Gastrocnemius medialis (tissue), 4 donors: ENCODE measurements around the gene ARF1. TPM values are rescaled to one million over a fixed set of nuclear protein-coding genes. Genes with fewer than 3 reads are reported as not detected.

Experiments
- ATAC-seq, 2 donors: fragments of 150-250 bp; one replicate each; pipeline ENCODE4 v1.9.1; 2016
- DNase-seq, 2 donors: peaks; one replicate each; pipeline ENCODE4 v3.0.0-alpha.2; 2019
- H3K27ac ChIP-seq, 4 donors: fragments of 200-600 bp; sonication (generic); 1 replicate in 1 of 4; 2 replicates in 3 of 4; pipeline ENCODE4 v1.5.1; 2016 to 2018; ENCODE audit warnings: mild to moderate bottlenecking in 2 of 4, moderate library complexity in 1 of 4
- H3K27me3 ChIP-seq, 3 donors: fragments of 200-600 bp; sonication (generic) in 2 of 3; 1 replicate in 1 of 3; 2 replicates in 2 of 3; pipeline versions ENCODE4 v1.5.1 to v1.6.0; 2016 to 2019; ENCODE audit warnings: mild to moderate bottlenecking in 1 of 3, moderate library complexity in 1 of 3
- H3K36me3 ChIP-seq, 2 donors: fragments of 200-600 bp; sonication (generic) in 1 of 2; one replicate each; pipeline ENCODE4 v1.5.1; 2017 to 2018
- H3K4me1 ChIP-seq, 2 donors: fragments of 200-600 bp; sonication (generic) in 1 of 2; one replicate each; pipeline ENCODE4 v1.5.1; 2016 to 2017; ENCODE audit warnings: mild to moderate bottlenecking in 2 of 2
- H3K4me3 ChIP-seq, 4 donors: fragments of 200-600 bp; sonication (generic) in 3 of 4; 1 replicate in 1 of 4; 2 replicates in 3 of 4; pipeline ENCODE4 v1.5.1; 2016 to 2019; ENCODE audit warnings: mild to moderate bottlenecking in 2 of 4
- H3K9me3 ChIP-seq, 3 donors: fragments of 200-600 bp; sonication (generic) in 2 of 3; 1 replicate in 1 of 3; 2 replicates in 2 of 3; pipeline ENCODE4 v1.5.1; 2016 to 2019
- POLR2A ChIP-seq, 2 donors: fragments of 450-650 bp; IDR thresholded peaks; one replicate each; pipeline ENCODE4 v1.6.1; 2017; ENCODE audit warnings: antibody characterized with exemption in 2 of 2, mild to moderate bottlenecking in 2 of 2, moderate library complexity in 2 of 2
- in situ Hi-C, 4 donors: fragments of 200-750 bp; cut with MboI; loops; one replicate each; pipeline versions ENCODE4 v1.15.0 to v1.8.0; 2017; ENCODE audit warnings: low sequenced_read_pairs in 4 of 4
- intact Hi-C: fragments of 100-400 bp; cut with DNase I; formaldehyde crosslinking; loops from one replicate; pipeline ENCODE4 v1.15.1; 2023; ENCODE audit warnings: low total_unique reads
- total RNA-seq, 4 donors: library from RNA; depleted of rRNA; stranded (reverse); fragments of >200 nt; gene quantifications; one replicate each; pipeline versions ENCODE4 v1.1.0 to v1.2.3, GENCODE V29; 2016
- TF ChIP-seq, protein P1 (sequence below), 5 experiments: fragments of 450-650 bp in 3 of 5; fragments of 200-600 bp in 2 of 5; sonication (generic) in 2 of 5; IDR thresholded peaks in 4 of 5; conservative IDR thresholded peaks in 1 of 5; 1 replicate in 4 of 5; 2 replicates in 1 of 5; pipeline ENCODE4 v1.5.1; 2016 to 2019; ENCODE audit warnings: antibody characterized with exemption in 5 of 5, mild to moderate bottlenecking in 3 of 5, moderate library complexity in 3 of 5

ARF1 gene
- total RNA-seq, 4 donors from 2014 or later = 234 to 422 (median 306) TPM

DNA sequence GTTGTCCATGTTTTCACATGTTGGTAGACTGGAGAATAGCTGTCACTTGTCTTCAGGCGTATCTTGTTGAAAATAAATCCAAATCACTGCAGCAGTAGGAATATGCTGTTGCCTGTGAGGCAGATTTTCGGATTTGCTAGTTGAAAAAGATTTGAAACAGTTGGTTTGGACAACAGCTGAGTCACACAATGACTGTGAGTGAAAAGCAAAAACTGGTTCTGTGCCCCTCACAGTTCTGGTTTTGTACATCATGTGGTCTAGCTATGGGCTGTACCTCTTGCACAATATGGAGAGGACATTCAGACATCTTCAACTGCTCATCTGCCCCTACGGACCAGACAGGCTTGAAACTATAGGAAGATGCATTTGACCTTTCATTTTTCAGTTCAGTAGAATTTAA lies 1.8 kb downstream of the ARF1 start:
- H3K36me3 ChIP-seq = no peaks in the 10 kb centered on the region
- in situ Hi-C loops (loop anchor here in 1 of 4 donors (25.0 kb wide), 1 partner anchor 322 kb away; no protein-coding TSS in a partner anchor), intact Hi-C loops (loop anchor here (1.0 to 10.0 kb wide), 5 partner anchors 24 to 1540 kb away; partner anchors contain the start of genes COQ8A, TAF5L, URB2 and WNT9A)
- DNase-seq (no peak), ATAC-seq (peak; percentile 47 to 57)
- H3K27ac ChIP-seq = peak overlapping the region; percentile 89 to 96 (median 92)
- peak overlapping the region; percentile 70 to 94 (median 90) for H3K4me3 ChIP-seq
- H3K4me1 ChIP-seq = peaks cover 61 to 67% of the 10 kb centered on the region in 2 donors
- no peaks in the 10 kb centered on the region for H3K27me3 ChIP-seq
- no peaks in the 10 kb centered on the region for H3K9me3 ChIP-seq
- TF ChIP-seq, protein P1, sequence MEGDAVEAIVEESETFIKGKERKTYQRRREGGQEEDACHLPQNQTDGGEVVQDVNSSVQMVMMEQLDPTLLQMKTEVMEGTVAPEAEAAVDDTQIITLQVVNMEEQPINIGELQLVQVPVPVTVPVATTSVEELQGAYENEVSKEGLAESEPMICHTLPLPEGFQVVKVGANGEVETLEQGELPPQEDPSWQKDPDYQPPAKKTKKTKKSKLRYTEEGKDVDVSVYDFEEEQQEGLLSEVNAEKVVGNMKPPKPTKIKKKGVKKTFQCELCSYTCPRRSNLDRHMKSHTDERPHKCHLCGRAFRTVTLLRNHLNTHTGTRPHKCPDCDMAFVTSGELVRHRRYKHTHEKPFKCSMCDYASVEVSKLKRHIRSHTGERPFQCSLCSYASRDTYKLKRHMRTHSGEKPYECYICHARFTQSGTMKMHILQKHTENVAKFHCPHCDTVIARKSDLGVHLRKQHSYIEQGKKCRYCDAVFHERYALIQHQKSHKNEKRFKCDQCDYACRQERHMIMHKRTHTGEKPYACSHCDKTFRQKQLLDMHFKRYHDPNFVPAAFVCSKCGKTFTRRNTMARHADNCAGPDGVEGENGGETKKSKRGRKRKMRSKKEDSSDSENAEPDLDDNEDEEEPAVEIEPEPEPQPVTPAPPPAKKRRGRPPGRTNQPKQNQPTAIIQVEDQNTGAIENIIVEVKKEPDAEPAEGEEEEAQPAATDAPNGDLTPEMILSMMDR (IDR thresholded peaks at IDR 0.05 in 4 of 5, conservative IDR thresholded peaks at IDR 0.05 in 1 of 5) = no peak
- TF ChIP-seq POLR2A (IDR thresholded peaks at IDR 0.05) = peak in 1 of 2 donors; percentile 26

DNA sequence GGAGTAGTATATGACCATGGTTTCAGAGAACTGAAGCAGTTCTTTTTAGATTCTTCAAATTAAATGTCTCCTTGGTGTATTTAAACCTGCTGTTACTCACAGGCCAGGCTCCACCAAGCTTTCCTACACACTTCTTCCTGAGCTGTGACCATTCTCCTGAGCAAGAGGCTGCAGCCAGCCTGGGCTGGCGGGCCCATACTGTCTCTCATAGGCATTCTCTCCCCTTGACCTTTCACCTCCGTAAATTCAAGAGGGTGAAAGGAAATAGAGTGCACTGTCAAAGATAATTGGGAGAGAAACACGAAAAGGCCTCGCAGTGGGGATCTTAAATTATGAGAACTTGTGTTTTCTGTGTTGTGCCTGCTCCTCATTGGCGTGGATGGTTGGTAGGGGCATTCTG lies 2.3 kb downstream of the ARF1 start:
- H3K27me3 ChIP-seq = no peaks in the 10 kb centered on the region
- TF ChIP-seq, protein P1 (IDR thresholded peaks at IDR 0.05 in 4 of 5, conservative IDR thresholded peaks at IDR 0.05 in 1 of 5) = no peak
- TF ChIP-seq POLR2A (IDR thresholded peaks at IDR 0.05) = no peak
- intact Hi-C loops = loop anchor here (1.0 to 10.0 kb wide), 5 partner anchors 24 to 1540 kb away; partner anchors contain the start of genes COQ8A, TAF5L, URB2 and WNT9A
- H3K4me1 ChIP-seq = peaks cover 66 to 71% of the 10 kb centered on the region in 2 donors
- no peaks in the 10 kb centered on the region for H3K9me3 ChIP-seq
- no peaks in the 10 kb centered on the region for H3K36me3 ChIP-seq
- DNase-seq = no peak
- peak overlapping the region; percentile 70 to 94 (median 90) for H3K4me3 ChIP-seq
- ATAC-seq = no peak
- H3K27ac ChIP-seq = peak overlapping the region; percentile 89 to 96 (median 92)
- in situ Hi-C loops = loop anchor here in 1 of 4 donors (25.0 kb wide), 1 partner anchor 322 kb away; no protein-coding TSS in a partner anchor

DNA sequence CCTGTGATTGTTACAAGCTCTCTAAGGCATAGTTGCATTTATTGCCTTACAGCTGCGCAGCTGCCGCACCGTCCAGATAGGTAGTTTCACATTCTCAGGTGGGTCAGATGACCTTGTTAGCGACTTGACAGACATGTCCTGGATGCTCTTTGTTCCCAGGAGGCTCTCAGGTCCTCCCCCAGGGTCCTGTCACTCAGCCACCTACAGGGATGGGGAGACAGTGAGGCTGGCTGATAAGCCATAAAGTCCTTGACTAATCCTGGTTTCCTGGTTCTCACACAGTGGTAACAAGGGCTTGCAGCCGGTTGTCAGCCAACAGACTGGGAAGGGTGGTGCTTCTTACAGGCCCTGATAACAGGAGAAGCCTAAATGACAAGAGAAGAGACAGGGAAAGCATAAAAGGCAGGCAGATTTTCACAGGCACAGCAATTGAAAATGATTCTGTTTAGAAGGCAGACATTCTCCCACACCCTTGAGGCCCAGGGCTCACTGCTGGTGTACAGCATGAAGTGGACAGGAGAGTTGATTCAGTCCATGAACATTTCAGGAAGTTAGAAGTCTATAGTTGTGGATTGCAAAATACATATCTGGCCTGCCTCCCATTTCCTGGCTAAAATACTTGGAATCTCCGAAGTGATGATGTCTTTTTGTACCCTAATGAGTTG lies 2.9 kb downstream of the ARF1 start:
- Histone ChIP-seq H3K9me3 (no peaks in the 10 kb centered on the region), H3K4me1 (peaks cover 72 to 78% of the 10 kb centered on the region in 2 donors), H3K27me3 (no peaks in the 10 kb centered on the region), H3K36me3 (no peaks in the 10 kb centered on the region), H3K27ac (peak overlapping the region; percentile 89 to 96 (median 92)), H3K4me3 (peak overlapping the region; percentile 70 to 94 (median 90))
- ATAC-seq = no peak
- in situ Hi-C loops (loop anchor here in 1 of 4 donors (25.0 kb wide), 1 partner anchor 323 kb away; no protein-coding TSS in a partner anchor), intact Hi-C loops (loop anchor here (10.0 kb wide), 4 partner anchors 141 to 1539 kb away; partner anchors contain the start of genes COQ8A, TAF5L, URB2 and WNT9A)
- no peak for DNase-seq
- TF ChIP-seq POLR2A (IDR thresholded peaks at IDR 0.05) = no peak
- TF ChIP-seq, protein P1 (IDR thresholded peaks at IDR 0.05 in 4 of 5, conservative IDR thresholded peaks at IDR 0.05 in 1 of 5) = no peak

DNA sequence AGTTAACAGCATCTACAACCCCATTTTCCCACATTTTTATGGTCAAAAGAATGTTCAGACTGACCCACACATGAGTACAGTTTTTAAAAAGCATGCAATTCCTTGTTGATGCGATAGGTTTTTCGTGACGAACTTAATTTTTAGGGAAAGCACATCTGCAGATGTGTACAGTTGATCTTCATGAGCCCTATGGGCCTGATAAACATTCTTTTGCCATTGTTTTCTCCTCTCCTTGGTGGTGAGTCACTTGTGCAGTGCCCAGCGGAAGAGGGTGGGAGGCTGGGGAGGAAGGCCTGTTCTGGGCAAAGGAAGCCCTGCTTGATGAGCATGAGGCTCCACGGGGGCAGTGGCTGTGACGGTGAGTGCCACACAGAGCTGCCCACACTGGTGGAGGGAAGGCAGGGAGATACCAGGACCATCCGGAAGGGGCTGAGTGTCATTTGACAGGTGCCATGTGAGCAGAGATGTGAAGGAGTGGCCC lies 5.3 kb downstream of the ARF1 start:
- Histone ChIP-seq H3K36me3 (no peaks in the 10 kb centered on the region), H3K9me3 (no peaks in the 10 kb centered on the region), H3K4me1 (peaks cover 88 to 89% of the 10 kb centered on the region in 2 donors), H3K27me3 (no peaks in the 10 kb centered on the region), H3K4me3 (peak overlapping the region in 1 of 4 donors; percentile 20), H3K27ac (peak overlapping the region; percentile 35 to 93 (median 46))
- intact Hi-C loops = loop anchor here (10.0 kb wide), 4 partner anchors 143 to 1537 kb away; partner anchors contain the start of genes COQ8A, TAF5L, URB2 and WNT9A
- DNase-seq = no peak
- ATAC-seq = no peak
- in situ Hi-C loops = loop anchor here in 1 of 4 donors (25.0 kb wide), 1 partner anchor 326 kb away; no protein-coding TSS in a partner anchor
- TF ChIP-seq, protein P1 (IDR thresholded peaks at IDR 0.05 in 4 of 5, conservative IDR thresholded peaks at IDR 0.05 in 1 of 5) = peak in 1 of 5 experiments; percentile 7
- no peak for TF ChIP-seq POLR2A (IDR thresholded peaks at IDR 0.05)
